Mononuclear cell (primary cell): ENCODE data around the gene LRRC8B. TPM values are rescaled to one million over a fixed set of nuclear protein-coding genes. Genes with fewer than 3 reads are reported as not detected.

ENCODE experiments used
- H3K27me3 ChIP-seq: 2 replicates; pipeline ENCODE4 v1.6.0; 2011; ENCODE audit warnings: low read length, control low read depth; ENCODE audit not compliant: insufficient read depth
- H3K4me1 ChIP-seq: 2 replicates; pipeline ENCODE4 v1.5.1; 2011; ENCODE audit warnings: mild to moderate bottlenecking, low read length, control low read depth; ENCODE audit not compliant: insufficient read depth
- H3K4me3 ChIP-seq: 2 replicates; pipeline ENCODE4 v1.5.1; 2011; ENCODE audit warnings: mild to moderate bottlenecking, low read length, moderate library complexity
- H3K9me3 ChIP-seq: 2 replicates; pipeline ENCODE4 v1.5.1; 2011; ENCODE audit warnings: low read depth, mild to moderate bottlenecking, control low read depth, low read length
- total RNA-seq: library from RNA; depleted of rRNA; stranded (reverse); fragments of >200 nt; gene quantifications from one replicate; pipeline ENCODE4 v1.2.3, GENCODE V29; 2012

The LRRC8B gene
- total RNA-seq, 1 donor = 25.3 TPM

DNA sequence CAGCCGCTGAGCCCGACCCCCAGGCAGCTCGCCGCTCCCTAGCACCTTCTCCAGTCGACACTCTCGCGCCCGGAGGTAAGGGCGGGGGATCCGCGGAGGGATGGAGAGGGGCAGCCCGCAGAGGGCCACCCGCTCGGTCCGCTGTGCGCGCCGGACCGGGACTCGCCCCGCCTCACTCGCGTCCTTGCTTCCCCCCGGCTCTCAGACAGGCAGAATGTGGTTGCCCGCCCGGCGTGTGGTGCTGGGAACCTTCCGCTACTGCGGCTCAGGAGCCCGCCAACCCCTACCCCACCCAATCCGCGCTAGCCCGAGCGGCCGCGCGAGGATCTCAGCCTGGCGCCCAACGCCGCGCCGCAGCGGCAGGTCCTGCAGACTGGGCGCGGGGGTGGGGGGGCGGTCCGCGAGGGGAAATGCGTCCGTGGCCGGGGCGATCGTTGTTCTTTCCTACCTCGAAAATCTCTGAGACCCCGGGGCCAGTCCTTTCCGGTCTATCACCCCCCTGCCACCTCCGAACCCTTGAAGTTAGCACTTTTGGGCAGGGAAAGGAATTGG, 108.7 kb downstream of the LRRC8B start:
- Histone ChIP-seq H3K4me1 (peaks cover 53% of the 10 kb centered on the region), H3K9me3 (no peaks in the 10 kb centered on the region), H3K27me3 (no peaks in the 10 kb centered on the region), H3K4me3 (peak overlapping the region; percentile 86)

DNA sequence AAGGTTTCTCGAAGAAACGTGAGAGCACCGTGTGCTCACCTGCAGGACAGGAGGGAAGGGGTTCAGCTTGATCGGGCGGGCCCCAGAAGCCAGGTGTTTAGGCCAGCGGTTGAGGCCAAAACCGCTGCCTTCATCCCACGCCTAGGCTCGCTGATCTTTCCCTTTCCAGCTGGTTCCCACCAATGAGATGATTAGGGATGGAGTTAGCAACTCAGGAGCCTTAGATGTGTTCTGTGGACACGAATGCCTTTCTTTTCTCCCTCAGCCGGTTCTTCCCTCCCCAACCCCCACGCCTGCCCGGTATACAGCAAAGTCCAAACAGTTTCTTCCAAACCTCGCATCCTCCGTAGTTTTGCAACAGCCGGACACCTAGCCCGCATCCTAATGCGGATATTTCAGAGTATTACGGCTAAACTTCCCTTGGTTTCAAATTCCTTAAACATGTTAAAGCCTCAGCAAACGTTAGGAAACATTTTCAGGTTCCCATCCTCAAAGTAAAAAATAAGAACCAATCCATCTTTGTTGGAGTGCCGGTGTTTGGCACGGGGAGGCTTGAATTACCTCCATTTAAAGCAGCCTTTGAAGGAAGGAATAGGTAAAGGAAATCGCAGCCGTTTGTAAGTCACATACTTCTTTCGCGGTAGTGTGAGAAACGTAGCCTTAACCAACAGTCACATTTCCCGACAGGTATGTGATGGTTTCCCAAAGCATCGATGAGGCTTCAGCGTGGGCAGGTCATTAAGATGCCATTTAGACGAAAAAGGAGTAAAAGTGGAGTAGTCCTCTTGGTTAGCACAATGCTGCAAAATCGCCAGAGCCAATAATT, 109.4 kb downstream of the LRRC8B start:
- H3K4me3 ChIP-seq = peak overlapping the region; percentile 86
- no peaks in the 10 kb centered on the region for H3K27me3 ChIP-seq
- H3K4me1 ChIP-seq = peaks cover 54% of the 10 kb centered on the region
- no peaks in the 10 kb centered on the region for H3K9me3 ChIP-seq

GRCh38 chr1:89635825-89636815, 111.5 kb downstream of the LRRC8B start:
- Histone ChIP-seq H3K4me3 (no peak overlapping the region), H3K27me3 (no peaks in the 10 kb centered on the region), H3K9me3 (no peaks in the 10 kb centered on the region), H3K4me1 (peaks cover 49% of the 10 kb centered on the region)

DNA sequence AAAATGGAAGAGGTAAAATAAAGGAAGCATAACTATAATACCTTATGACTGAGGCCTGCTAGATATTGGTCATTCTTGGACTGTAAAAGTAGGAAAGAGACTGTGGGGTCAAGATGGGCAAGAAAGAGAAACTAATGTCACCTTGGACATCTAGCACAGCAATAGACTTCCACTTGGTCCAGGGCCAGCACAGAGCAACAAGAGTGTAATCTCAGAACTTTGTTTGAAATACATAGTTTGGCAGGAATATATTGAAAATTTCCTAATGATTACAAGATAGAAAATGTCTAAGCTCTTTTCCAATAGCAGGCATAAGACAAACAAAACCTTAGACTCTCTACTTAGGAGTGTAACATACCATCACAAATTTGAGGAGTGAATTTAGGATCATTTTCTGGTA, 112.9 kb downstream of the LRRC8B start:
- no peak overlapping the region for H3K4me3 ChIP-seq
- H3K4me1 ChIP-seq = peaks cover 42% of the 10 kb centered on the region
- H3K9me3 ChIP-seq = no peaks in the 10 kb centered on the region

DNA sequence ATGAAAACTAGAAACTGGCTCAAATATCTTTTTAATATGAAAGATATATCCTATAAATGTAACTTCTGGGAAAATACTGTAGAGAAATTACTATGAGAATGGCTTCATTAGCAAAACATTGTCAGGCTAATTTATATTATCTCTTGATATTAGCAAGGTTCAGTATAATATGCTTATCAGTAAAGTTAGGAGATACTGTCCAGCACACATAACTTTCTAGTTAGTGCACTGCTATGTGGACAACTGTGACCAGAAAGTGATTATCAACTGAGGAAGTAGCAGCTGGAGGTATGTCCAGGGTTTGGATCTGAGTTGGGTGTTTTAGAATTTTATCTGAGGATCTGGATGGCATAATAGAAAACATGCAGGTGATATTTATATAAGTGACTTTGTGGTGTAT, 115.8 kb downstream of the LRRC8B start:
- peaks cover 33% of the 10 kb centered on the region for H3K4me1 ChIP-seq
- no peaks in the 10 kb centered on the region for H3K27me3 ChIP-seq
- no peak overlapping the region for H3K4me3 ChIP-seq
- peaks cover 7% of the 10 kb centered on the region for H3K9me3 ChIP-seq

More for the DNA sequence above, 112.9 kb downstream of the LRRC8B start:
- H3K27me3 ChIP-seq = no peaks in the 10 kb centered on the region

- Histone ChIP-seq H3K27me3 (no peaks in the 10 kb centered on the region), H3K4me3 (no peak overlapping the region), H3K4me1 (peaks cover 21% of the 10 kb centered on the region), H3K9me3 (peaks cover 19% of the 10 kb centered on the region)
Observed at GRCh38 chr1:89641781-89642180, 117.2 kb downstream of the LRRC8B start.

- H3K9me3 ChIP-seq = peaks cover 19% of the 10 kb centered on the region
- peaks cover 21% of the 10 kb centered on the region for H3K4me1 ChIP-seq
- no peaks in the 10 kb centered on the region for H3K27me3 ChIP-seq
- no peak overlapping the region for H3K4me3 ChIP-seq
Observed at GRCh38 chr1:89643577-89643976, 118.9 kb downstream of the LRRC8B start.

DNA sequence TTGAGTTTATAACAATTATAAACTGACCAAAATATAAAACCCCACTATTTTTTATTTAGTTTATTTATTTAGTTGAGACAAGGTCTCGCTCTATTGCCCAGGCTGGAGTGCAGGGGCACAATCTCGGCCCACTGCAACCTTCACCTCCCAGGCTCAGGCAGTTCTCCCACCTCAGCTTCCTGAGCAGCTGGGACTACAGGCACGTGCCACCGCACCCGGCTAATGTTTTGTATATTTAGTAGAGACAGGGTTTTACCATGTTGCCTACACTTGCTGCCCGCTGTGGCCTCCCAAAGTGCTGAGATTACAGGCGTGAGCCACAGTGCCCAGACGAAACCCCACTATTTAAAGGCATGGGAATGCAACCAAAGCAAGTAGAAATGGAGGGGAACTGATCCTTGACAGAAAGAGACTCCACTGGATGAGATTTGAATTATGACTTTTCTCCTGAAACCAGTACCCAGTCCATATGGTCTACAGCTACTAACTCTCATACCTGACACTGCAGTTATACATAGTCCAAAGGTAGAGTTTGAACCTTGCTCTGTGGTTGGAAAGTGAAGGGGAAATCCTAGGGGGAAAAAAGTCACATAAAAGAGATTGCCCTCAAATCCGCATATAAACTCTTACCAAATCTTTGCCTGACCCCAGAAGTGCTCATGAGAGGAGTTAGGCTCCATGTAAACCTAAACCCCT, 119.6 kb downstream of the LRRC8B start:
- H3K9me3 ChIP-seq = peaks cover 19% of the 10 kb centered on the region
- no peaks in the 10 kb centered on the region for H3K27me3 ChIP-seq
- H3K4me3 ChIP-seq = no peak overlapping the region
- peaks cover 17% of the 10 kb centered on the region for H3K4me1 ChIP-seq

DNA sequence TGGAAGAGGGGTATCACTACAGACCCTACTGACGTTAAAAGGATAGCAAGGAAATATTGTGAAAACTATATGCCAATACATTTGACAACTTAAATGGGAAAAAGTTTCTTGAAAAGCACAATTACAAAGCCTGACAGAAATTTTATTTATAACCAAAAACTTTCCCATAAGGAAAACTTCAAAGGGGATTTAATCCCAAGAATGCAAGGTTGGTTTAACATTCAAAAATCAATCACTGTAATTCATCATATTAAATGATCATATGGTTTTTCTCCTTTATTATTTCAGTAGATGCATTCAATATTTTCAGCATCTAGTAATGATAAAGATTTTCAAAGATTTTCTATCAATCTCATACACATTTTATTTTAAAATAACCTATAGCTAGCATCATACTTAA, 121.6 kb downstream of the LRRC8B start:
- Histone ChIP-seq H3K9me3 (peaks cover 19% of the 10 kb centered on the region), H3K4me3 (no peak overlapping the region), H3K27me3 (no peaks in the 10 kb centered on the region), H3K4me1 (peaks cover 18% of the 10 kb centered on the region)

Other genes with a start within 250 kb of the LRRC8B start
- 0.21 TPM for gene GBP6, start 160.8 kb upstream of the LRRC8B start, total RNA-seq
- 46.0 TPM for gene LRRC8C, start 108.3 kb downstream of the LRRC8B start, total RNA-seq